ENCODE results near the gene BBLN. TPM values are rescaled to one million over a fixed set of nuclear protein-coding genes. Genes with fewer than 3 reads are reported as not detected.

Gene BBLN
- total RNA-seq, 2 donors from 2014 or later = 208 to 329 TPM

- ATAC-seq (ENCODE audit: insufficient number of reproducible peaks, low FRiP score, low read depth) (no peak), DNase-seq (ENCODE audit: low spot score) (no peak)
- H3K9me3 ChIP-seq = no peaks in the 10 kb centered on the region
- no peaks in the 10 kb centered on the region for H3K36me3 ChIP-seq
- TF ChIP-seq, protein P1, sequence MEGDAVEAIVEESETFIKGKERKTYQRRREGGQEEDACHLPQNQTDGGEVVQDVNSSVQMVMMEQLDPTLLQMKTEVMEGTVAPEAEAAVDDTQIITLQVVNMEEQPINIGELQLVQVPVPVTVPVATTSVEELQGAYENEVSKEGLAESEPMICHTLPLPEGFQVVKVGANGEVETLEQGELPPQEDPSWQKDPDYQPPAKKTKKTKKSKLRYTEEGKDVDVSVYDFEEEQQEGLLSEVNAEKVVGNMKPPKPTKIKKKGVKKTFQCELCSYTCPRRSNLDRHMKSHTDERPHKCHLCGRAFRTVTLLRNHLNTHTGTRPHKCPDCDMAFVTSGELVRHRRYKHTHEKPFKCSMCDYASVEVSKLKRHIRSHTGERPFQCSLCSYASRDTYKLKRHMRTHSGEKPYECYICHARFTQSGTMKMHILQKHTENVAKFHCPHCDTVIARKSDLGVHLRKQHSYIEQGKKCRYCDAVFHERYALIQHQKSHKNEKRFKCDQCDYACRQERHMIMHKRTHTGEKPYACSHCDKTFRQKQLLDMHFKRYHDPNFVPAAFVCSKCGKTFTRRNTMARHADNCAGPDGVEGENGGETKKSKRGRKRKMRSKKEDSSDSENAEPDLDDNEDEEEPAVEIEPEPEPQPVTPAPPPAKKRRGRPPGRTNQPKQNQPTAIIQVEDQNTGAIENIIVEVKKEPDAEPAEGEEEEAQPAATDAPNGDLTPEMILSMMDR (IDR thresholded peaks at IDR 0.05) = no peak
- no peak overlapping the region for H3K27ac ChIP-seq
- no peak overlapping the region for H3K4me3 ChIP-seq
- no peaks in the 10 kb centered on the region for H3K27me3 ChIP-seq (replicated peaks; ENCODE audit: insufficient read depth)
- H3K4me1 ChIP-seq (ENCODE audit: control insufficient read depth in 1 of 2, low read depth in 2 of 2) = no peaks in the 10 kb centered on the region
These were observed 17.5 kb upstream of the BBLN start for GRCh38 chr9:128142596-128142995.

DNA sequence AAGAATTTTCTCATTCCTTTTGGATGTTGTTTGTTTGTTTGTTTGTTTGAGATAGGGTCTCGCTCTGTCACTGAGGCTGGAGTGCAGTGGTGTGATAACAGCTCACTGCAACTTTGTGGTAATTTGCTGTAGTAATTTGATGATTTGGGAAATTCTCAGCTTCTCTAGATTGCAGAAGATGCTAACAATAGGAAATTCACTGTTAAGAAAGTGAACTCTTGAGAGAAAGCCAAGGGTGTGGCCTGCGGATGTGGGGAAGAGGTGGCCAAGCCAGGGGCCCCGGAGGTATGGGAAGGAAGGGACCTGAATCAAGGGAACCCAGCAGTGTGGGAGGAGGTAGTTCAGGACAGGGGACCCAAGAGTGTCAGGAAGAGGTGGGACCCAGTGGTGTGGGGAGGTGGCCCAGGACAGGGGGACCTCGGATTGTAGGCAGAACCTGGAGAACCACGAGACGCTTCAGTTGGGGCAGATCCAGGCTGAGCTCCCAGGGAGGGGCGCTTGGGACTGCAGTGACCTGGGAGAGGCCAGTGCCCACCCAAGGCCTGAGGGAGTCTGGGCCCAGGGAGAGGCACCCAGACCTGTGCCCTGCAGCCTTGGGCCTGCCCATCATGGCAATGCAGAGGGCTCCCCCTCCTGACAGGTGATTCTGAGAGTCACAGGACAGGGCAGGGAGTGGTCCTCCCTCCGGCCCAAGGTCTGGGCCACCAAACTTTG, 16.4 kb upstream of the BBLN start:
- no peaks in the 10 kb centered on the region for H3K9me3 ChIP-seq
- H3K27ac ChIP-seq = no peak overlapping the region
- H3K27me3 ChIP-seq (replicated peaks; ENCODE audit: insufficient read depth) = no peaks in the 10 kb centered on the region
- ATAC-seq (ENCODE audit: insufficient number of reproducible peaks, low FRiP score, low read depth) = no peak
- no peaks in the 10 kb centered on the region for H3K4me1 ChIP-seq (ENCODE audit: control insufficient read depth in 1 of 2, low read depth in 2 of 2)
- H3K4me3 ChIP-seq = no peak overlapping the region
- TF ChIP-seq, protein P1 (IDR thresholded peaks at IDR 0.05) = no peak
- no peaks in the 10 kb centered on the region for H3K36me3 ChIP-seq
- no peak for DNase-seq (ENCODE audit: low spot score)

DNA sequence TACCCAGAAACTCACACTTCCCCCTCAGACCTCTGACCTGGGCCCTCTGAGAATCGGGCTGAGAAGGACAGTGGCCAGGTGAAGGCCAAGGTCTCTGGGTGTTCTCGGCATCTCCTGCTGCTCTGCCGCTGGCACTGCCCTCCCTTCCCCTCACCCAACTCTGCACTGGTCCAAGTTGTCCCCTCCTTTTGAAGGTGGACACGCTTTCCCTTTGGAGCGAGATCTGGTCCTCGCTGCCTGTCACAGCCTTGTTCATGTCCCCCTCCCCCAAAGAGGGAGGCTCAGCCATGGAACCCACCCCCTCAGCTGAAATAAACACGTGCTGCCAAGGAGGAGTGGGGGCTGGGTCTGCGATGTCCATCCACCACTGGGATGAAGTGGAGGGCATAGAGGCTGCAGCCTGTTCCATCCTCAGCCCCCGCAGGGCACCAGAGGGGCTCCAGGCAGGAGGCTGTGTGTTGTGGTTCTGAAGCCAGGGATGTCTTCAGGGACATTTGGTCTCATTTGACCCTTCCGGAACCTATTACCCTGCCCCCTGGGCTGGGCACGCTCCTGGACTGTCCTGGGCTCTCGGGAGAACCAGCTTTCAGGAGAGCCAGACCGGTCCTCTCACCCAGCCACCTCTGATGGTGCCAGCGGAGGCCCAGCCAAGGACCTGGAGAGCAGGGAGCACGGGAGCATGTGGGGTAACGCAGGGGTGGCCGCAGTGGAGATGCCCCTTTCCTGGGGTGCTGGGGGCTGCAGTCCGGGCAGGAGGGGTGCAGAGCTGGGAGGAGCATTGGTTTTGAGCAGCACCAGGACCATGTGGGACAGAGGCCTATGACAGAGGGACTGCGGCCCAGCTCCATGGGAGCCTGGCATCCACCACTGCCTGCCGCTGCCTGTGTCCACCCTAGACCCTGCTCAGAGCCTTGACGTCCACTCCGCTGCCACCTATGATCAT, 15.6 kb upstream of the BBLN start:
- DNase-seq (ENCODE audit: low spot score) = no peak
- TF ChIP-seq, protein P1 (IDR thresholded peaks at IDR 0.05) = no peak
- H3K9me3 ChIP-seq = no peaks in the 10 kb centered on the region
- no peak for ATAC-seq (ENCODE audit: insufficient number of reproducible peaks, low FRiP score, low read depth)
- no peaks in the 10 kb centered on the region for H3K27me3 ChIP-seq (replicated peaks; ENCODE audit: insufficient read depth)
- H3K36me3 ChIP-seq = no peaks in the 10 kb centered on the region
- no peak overlapping the region for H3K4me3 ChIP-seq
- H3K4me1 ChIP-seq (ENCODE audit: control insufficient read depth in 1 of 2, low read depth in 2 of 2) = no peaks in the 10 kb centered on the region
- H3K27ac ChIP-seq = no peak overlapping the region

- no peak for ATAC-seq (ENCODE audit: insufficient number of reproducible peaks, low FRiP score, low read depth)
- Histone ChIP-seq H3K9me3 (no peaks in the 10 kb centered on the region), H3K4me3 (no peak overlapping the region), H3K27ac (no peak overlapping the region), H3K4me1 (ENCODE audit: control insufficient read depth in 1 of 2, low read depth in 2 of 2) (no peaks in the 10 kb centered on the region), H3K27me3 (replicated peaks; ENCODE audit: insufficient read depth) (no peaks in the 10 kb centered on the region), H3K36me3 (no peaks in the 10 kb centered on the region)
- no peak for DNase-seq (ENCODE audit: low spot score)
- TF ChIP-seq, protein P1 (IDR thresholded peaks at IDR 0.05) = no peak
These were observed 14.5 kb upstream of the BBLN start for GRCh38 chr9:128145536-128145935.

DNA sequence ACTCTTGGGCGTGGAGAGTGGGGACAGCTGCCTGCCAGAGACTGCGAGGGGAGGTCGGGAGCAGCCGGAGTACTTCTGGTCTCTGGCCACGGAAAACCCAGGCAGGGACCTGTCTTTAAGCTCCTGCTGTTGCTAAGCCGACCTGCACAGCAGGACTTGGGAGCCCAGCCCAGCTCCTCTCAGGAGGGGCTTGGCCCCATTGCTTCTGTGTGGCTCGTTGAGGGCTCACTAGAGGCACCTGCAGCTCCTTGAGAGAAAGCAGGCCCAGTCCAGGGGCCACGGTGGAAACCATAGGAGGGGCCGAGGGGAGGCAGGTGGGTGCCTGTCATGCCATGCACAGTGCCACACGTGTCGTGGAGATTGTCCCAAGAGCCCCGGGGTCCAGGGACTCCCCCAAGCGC, 14.1 kb upstream of the BBLN start:
- H3K27ac ChIP-seq = no peak overlapping the region
- no peak for ATAC-seq (ENCODE audit: insufficient number of reproducible peaks, low FRiP score, low read depth)
- H3K4me3 ChIP-seq = no peak overlapping the region
- no peaks in the 10 kb centered on the region for H3K4me1 ChIP-seq (ENCODE audit: control insufficient read depth in 1 of 2, low read depth in 2 of 2)
- H3K27me3 ChIP-seq (replicated peaks; ENCODE audit: insufficient read depth) = no peaks in the 10 kb centered on the region
- TF ChIP-seq, protein P1 (IDR thresholded peaks at IDR 0.05) = no peak
- no peaks in the 10 kb centered on the region for H3K36me3 ChIP-seq
- no peaks in the 10 kb centered on the region for H3K9me3 ChIP-seq
- DNase-seq (ENCODE audit: low spot score) = no peak

Measured in thoracic aorta (tissue), 2 donors.